Fibroblast of mammary gland (primary cell): ENCODE data around the gene GAPDHS.

ENCODE experiments used
- DNase-seq: peaks from one replicate; pipeline ENCODE4 v3.0.0-alpha.2; 2010; ENCODE audit warnings: low read depth
- H3K4me3 ChIP-seq: 2 replicates; pipeline ENCODE4 v1.5.1; 2011; ENCODE audit warnings: low read depth, mild to moderate bottlenecking, low read length, moderate library complexity; ENCODE audit not compliant: control insufficient read depth
- TF ChIP-seq, protein P1 (sequence below): conservative IDR thresholded peaks from 2 replicates; pipeline ENCODE4 v1.5.1; 2011; ENCODE audit warnings: low read depth, low read length, inconsistent platforms; ENCODE audit not compliant: control insufficient read depth, insufficient read depth

GAPDHS gene

DNA sequence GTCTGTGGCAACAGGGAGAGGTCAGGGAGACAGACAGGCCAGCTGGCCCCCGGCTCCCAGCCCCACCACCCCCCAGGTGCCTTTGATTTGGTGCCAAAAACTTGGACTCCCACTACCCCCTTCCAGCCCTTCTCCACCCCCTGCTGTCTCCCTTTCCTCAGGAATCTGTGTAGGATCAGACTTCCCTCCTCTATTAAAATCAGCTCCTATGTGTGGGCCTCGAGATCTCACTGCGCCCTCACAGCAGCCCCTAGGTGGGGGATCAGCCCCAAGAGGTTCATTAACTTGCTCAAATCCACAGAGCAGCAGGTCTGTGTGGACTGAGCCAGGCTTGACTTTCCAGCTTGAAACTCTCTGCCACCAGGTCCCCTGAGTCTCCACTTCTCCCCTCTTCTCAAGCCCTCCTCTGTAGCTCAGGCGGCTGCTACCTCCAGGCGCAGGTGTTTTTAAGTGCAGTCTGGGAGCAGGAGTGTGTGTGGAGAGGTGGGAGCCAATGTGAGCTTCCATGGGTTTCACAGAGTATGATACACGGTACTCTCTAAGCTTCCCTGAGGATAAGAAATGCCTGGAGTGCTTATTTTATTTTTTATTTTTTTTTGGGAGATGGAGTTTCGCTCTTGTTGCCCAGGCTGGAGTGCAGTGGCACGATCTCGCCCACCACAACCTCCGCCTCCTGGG lies 1.7 kb downstream of the GAPDHS start:
- TF ChIP-seq, protein P1, sequence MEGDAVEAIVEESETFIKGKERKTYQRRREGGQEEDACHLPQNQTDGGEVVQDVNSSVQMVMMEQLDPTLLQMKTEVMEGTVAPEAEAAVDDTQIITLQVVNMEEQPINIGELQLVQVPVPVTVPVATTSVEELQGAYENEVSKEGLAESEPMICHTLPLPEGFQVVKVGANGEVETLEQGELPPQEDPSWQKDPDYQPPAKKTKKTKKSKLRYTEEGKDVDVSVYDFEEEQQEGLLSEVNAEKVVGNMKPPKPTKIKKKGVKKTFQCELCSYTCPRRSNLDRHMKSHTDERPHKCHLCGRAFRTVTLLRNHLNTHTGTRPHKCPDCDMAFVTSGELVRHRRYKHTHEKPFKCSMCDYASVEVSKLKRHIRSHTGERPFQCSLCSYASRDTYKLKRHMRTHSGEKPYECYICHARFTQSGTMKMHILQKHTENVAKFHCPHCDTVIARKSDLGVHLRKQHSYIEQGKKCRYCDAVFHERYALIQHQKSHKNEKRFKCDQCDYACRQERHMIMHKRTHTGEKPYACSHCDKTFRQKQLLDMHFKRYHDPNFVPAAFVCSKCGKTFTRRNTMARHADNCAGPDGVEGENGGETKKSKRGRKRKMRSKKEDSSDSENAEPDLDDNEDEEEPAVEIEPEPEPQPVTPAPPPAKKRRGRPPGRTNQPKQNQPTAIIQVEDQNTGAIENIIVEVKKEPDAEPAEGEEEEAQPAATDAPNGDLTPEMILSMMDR: no peak
- no peak for DNase-seq
- H3K4me3 ChIP-seq: no peak overlapping the region

DNA sequence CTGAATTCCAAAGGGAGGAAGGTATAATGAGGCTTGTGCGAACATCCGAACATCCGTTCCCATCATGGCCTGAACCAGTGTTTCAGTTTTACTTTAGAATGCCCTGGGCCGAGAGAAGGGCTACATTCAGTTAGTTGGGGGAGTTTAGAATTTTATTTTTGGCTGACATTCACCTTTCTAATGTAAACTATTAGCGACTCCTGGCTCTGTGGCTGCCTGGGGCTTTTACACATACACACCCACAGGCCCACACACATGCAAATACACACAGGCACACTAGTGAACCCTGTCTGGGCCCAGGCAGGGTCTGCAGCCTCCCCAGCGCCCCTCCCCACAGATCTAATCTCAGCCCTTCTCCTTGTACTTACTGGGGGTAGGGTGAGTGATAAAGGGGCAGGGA lies 6.1 kb downstream of the GAPDHS start:
- DNase-seq: no peak
- TF ChIP-seq, protein P1: no peak
- H3K4me3 ChIP-seq: no peak overlapping the region

DNA sequence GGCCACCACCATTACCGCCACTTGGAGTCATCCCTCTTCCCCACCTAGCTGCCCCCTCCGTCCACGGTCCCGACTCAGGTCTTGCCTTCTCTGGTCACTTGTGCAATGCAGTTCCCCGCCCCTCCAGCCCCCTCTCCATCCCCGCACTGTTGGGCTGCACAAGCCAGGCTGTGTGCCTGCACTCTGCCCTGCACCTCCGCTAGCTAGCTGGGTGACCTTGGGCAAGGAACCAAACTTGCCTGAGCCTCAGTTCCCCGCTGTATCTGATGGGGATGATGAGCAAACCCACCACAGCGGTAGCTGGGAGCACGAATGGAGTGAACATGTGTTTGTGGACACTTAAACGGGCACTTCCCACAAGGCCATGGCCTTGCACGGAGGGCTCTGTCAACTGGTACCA lies 6.6 kb downstream of the GAPDHS start:
- no peak overlapping the region for H3K4me3 ChIP-seq
- DNase-seq: no peak

DNA sequence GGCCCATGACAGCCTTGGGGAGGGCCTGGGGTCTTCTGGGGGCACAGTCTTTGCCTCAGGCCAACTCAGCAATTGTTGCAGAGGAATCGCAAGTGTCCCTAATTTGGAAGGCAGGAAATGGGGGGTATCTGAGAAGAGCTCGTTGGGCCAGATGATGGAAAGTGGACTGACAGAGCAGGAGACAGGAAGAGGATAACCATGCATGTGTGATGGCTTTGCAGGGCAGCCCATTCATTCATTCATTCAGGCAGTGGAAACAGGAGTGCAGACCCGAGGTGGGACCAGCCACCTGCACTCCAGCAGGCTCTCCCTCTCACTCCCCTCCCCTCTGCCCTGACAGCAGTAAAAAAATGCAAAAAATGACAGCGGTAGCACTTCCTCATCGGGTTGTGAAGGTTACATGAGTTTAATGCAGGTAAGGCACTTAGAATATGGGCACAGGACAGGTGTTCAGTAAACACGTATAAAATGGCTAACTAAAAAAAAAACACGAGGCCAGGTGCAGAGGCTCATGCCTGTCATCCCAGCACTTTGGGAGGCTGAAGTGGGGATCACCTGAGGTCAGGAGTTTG lies 7.2 kb downstream of the GAPDHS start:
- no peak overlapping the region for H3K4me3 ChIP-seq
- TF ChIP-seq, protein P1: no peak
- DNase-seq: no peak

More for the DNA sequence above, 6.6 kb downstream of the GAPDHS start:
- TF ChIP-seq, protein P1: no peak

DNA sequence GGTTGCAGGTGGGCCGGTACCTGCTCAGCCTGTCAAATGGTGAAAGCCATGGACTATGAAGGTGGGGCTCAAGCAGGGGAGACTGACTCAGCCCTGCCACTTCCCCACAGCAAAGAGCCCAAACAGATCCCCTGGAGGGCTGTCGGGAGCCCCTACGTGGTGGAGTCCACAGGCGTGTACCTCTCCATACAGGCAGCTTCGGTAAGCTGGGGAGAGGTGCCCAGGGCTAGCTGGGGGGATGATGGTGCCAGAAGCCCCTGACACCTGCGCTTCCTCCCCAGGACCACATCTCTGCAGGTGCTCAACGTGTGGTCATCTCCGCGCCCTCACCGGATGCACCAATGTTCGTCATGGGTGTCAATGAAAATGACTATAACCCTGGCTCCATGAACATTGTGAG lies 9.0 kb downstream of the GAPDHS start:
- no peak overlapping the region for H3K4me3 ChIP-seq
- TF ChIP-seq, protein P1: no peak
- no peak for DNase-seq

DNA sequence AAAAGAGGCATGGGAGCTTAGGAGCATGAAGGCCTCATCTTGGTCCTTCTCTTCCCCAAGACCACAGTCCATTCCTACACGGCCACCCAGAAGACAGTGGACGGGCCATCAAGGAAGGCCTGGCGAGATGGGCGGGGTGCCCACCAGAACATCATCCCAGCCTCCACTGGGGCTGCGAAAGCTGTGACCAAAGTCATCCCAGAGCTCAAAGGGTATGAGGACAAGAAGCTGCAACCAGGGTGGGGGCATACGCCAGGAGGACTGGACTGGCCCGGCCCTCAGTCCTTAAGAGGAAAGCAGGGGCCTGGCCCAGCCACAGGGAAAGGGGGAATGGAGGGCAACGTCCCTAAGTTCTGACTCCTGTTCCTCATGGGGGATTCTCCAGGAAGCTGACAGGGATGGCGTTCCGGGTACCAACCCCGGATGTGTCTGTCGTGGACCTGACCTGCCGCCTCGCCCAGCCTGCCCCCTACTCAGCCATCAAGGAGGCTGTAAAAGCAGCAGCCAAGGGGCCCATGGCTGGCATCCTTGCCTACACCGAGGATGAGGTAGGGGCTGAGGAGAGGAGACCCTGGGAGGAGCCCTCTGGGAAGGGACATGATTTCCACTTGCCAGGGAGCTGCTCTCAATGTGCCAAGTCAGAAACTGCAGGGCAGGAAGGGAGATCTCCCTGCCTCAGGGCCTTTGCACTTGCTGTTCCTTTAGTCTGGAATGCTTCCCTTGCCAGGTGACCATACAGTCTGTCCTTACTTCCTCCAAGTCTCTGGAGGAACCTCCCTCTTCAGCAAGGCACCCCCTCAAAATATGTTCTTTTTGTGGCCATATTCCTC lies 10.2 kb downstream of the GAPDHS start:
- DNase-seq: no peak
- TF ChIP-seq, protein P1: no peak
- H3K4me3 ChIP-seq: no peak overlapping the region
